SH-SY5Y (cell line): ENCODE results near the gene PSMC3IP.

Experiments used
- GATA2 ChIP-seq: IDR thresholded peaks from 2 replicates; pipeline ENCODE4 v1.6.1; 2011; ENCODE audit warnings: mild to moderate bottlenecking, low read depth, low read length
- GATA3 ChIP-seq: IDR thresholded peaks from 2 replicates; pipeline ENCODE4 v1.6.1; 2011; ENCODE audit warnings: low read depth, mild to moderate bottlenecking, low read length, moderate library complexity

PSMC3IP gene

GRCh38 chr17:42566883-42567573, 10.5 kb downstream of the PSMC3IP start, which contains the start of gene MLX:
Gene MLX (plus strand): TSS chr17:42567100. CDS start chr17:42567125, 25 bp downstream.
- TF ChIP-seq GATA3 (no peak), GATA2 (no peak; the same call in 1 of the 2 replicates)

- TF ChIP-seq GATA3 (no peak), GATA2 (no peak)
Observed at GRCh38 chr17:42566215-42566882, 11.2 kb downstream of the PSMC3IP start.

- TF ChIP-seq GATA3 = no peak
- no peak for TF ChIP-seq GATA2
Observed at GRCh38 chr17:42565523-42566214, 11.9 kb downstream of the PSMC3IP start.

GRCh38 chr17:42564815-42565522, 12.6 kb downstream of the PSMC3IP start:
- no peak for TF ChIP-seq GATA2
- no peak for TF ChIP-seq GATA3

GRCh38 chr17:42563950-42564349, 13.6 kb downstream of the PSMC3IP start:
- TF ChIP-seq GATA2 (no peak), GATA3 (no peak)

GRCh38 chr17:42563543-42563942, 14.0 kb downstream of the PSMC3IP start:
- TF ChIP-seq GATA2 = no peak
- no peak for TF ChIP-seq GATA3

- TF ChIP-seq GATA3 (no peak), GATA2 (no peak)
Observed at GRCh38 chr17:42563143-42563509, 14.4 kb downstream of the PSMC3IP start.

- no peak for TF ChIP-seq GATA2
- no peak for TF ChIP-seq GATA3
Observed at GRCh38 chr17:42562388-42563142, 15.0 kb downstream of the PSMC3IP start.

GRCh38 chr17:42561897-42562387, 15.6 kb downstream of the PSMC3IP start, which contains the start of gene COASY:
Gene COASY (plus strand): TSS chr17:42562148. CDS start chr17:42562623, 475 bp downstream.
- TF ChIP-seq GATA3 (no peak), GATA2 (peak; percentile 15; the same call in 1 of the 2 replicates)

- peak; percentile 33; the same call in 1 of the 2 replicates for TF ChIP-seq GATA2
- no peak for TF ChIP-seq GATA3
Observed at GRCh38 chr17:42560246-42560645, 17.3 kb downstream of the PSMC3IP start.

- TF ChIP-seq GATA3 (no peak), GATA2 (no peak)
Observed at GRCh38 chr17:42559075-42559474, 18.5 kb downstream of the PSMC3IP start.

GRCh38 chr17:42555122-42555622, 22.4 kb downstream of the PSMC3IP start:
- TF ChIP-seq GATA3 (no peak), GATA2 (no peak)

- TF ChIP-seq GATA3 (no peak), GATA2 (no peak)
Observed at GRCh38 chr17:42554250-42555121, 23.0 kb downstream of the PSMC3IP start.

- TF ChIP-seq GATA2 = no peak
- no peak for TF ChIP-seq GATA3
Observed at GRCh38 chr17:42553866-42554249, 23.7 kb downstream of the PSMC3IP start.
